H9 (cell line): Measurements from ENCODE around the gene LOXHD1. TPM values are rescaled to one million over a fixed set of nuclear protein-coding genes. Genes with fewer than 3 reads are reported as not detected.

Source experiments
- DNase-seq: peaks from one replicate; pipeline ENCODE4 v3.0.0-alpha.2; 2017
- H2AFZ ChIP-seq: one replicate; pipeline ENCODE4 v1.6.1; 2013; ENCODE audit warnings: mild to moderate bottlenecking, low read length, control low read depth, moderate library complexity
- H2AK5ac ChIP-seq: 2 replicates; pipeline ENCODE4 v1.6.1; 2013; ENCODE audit warnings: low read length, control low read depth, mixed read lengths; ENCODE audit not compliant: insufficient read length
- H2BK120ac ChIP-seq: one replicate; pipeline ENCODE4 v1.6.1; 2013; ENCODE audit warnings: low read depth, mild to moderate bottlenecking, low read length, control low read depth, inconsistent platforms; ENCODE audit not compliant: poor library complexity, severe bottlenecking
- H2BK12ac ChIP-seq: 2 replicates; pipeline ENCODE4 v1.6.1; 2013; ENCODE audit warnings: low read length, control low read depth, mixed read lengths, low read depth; ENCODE audit not compliant: insufficient read length
- H2BK15ac ChIP-seq: 2 replicates; pipeline ENCODE4 v1.6.1; 2013; ENCODE audit warnings: low read depth, low read length, control low read depth
- H2BK20ac ChIP-seq: one replicate; pipeline ENCODE4 v1.6.1; 2013; ENCODE audit warnings: low read depth, mild to moderate bottlenecking, low read length, control low read depth, inconsistent platforms; ENCODE audit not compliant: poor library complexity, severe bottlenecking
- H2BK5ac ChIP-seq: 2 replicates; pipeline ENCODE4 v1.6.1; 2013; ENCODE audit warnings: low read length, control low read depth, mixed read lengths; ENCODE audit not compliant: insufficient read length
- H3K14ac ChIP-seq: 2 replicates; pipeline ENCODE4 v1.6.1; 2013; ENCODE audit warnings: low read length, control low read depth; ENCODE audit not compliant: insufficient read depth
- H3K18ac ChIP-seq: 2 replicates; pipeline ENCODE4 v1.6.1; 2013; ENCODE audit warnings: low read depth, mild to moderate bottlenecking, mixed read lengths, low read length, control low read depth; ENCODE audit not compliant: insufficient read length
- H3K23ac ChIP-seq: 2 replicates; pipeline ENCODE4 v1.6.1; 2013; ENCODE audit warnings: low read length, control low read depth, mixed read lengths, low read depth; ENCODE audit not compliant: insufficient read length
- H3K23me2 ChIP-seq: 2 replicates; pipeline ENCODE4 v1.6.1; 2013; ENCODE audit warnings: low read depth, mild to moderate bottlenecking, mixed read lengths, low read length, control low read depth; ENCODE audit not compliant: insufficient read length, poor library complexity, severe bottlenecking
- H3K27ac ChIP-seq: 2 replicates; pipeline ENCODE4 v1.5.1; 2013; ENCODE audit warnings: low read length, control low read depth, mixed read lengths, low read depth; ENCODE audit not compliant: insufficient read length
- H3K27me3 ChIP-seq: 2 replicates; pipeline ENCODE4 v1.6.1; 2013; ENCODE audit warnings: low read length, control low read depth, inconsistent platforms; ENCODE audit not compliant: insufficient read depth
- H3K4ac ChIP-seq: 2 replicates; pipeline ENCODE4 v1.6.1; 2013; ENCODE audit warnings: low read depth, mild to moderate bottlenecking, control low read depth, inconsistent platforms, low read length, moderate library complexity
- H3K4me1 ChIP-seq: 2 replicates; pipeline ENCODE4 v1.6.1; 2013; ENCODE audit warnings: low read length, control low read depth, inconsistent platforms; ENCODE audit not compliant: insufficient read depth
- H3K4me2 ChIP-seq: 2 replicates; pipeline ENCODE4 v1.6.1; 2013; ENCODE audit warnings: low read length, control low read depth, mixed read lengths; ENCODE audit not compliant: insufficient read length, insufficient read depth
- H3K56ac ChIP-seq: 2 replicates; pipeline ENCODE4 v1.6.1; 2013; ENCODE audit warnings: low read depth, mild to moderate bottlenecking, mixed read lengths, low read length, control low read depth; ENCODE audit not compliant: insufficient read length
- H3K79me1 ChIP-seq: 2 replicates; pipeline ENCODE4 v1.6.1; 2013; ENCODE audit warnings: low read depth, mild to moderate bottlenecking, moderate library complexity, low read length, control low read depth, inconsistent platforms; ENCODE audit not compliant: insufficient read depth, poor library complexity, severe bottlenecking
- H3K79me2 ChIP-seq: 2 replicates; pipeline ENCODE4 v1.6.1; 2013; ENCODE audit warnings: low read length, control low read depth, inconsistent platforms; ENCODE audit not compliant: insufficient read depth
- H3K9ac ChIP-seq: 2 replicates; pipeline ENCODE4 v1.6.1; 2013; ENCODE audit warnings: low read length, control low read depth, mixed read lengths; ENCODE audit not compliant: insufficient read length; ENCODE audit errors: extremely low read depth
- H3K9me3 ChIP-seq: one replicate; pipeline ENCODE4 v1.6.1; 2013; ENCODE audit warnings: low read depth, low read length, inconsistent platforms; ENCODE audit not compliant: control insufficient read depth
- H3T11ph ChIP-seq: one replicate; pipeline ENCODE4 v1.6.1; 2013; ENCODE audit warnings: mild to moderate bottlenecking, low read length, control low read depth, inconsistent platforms
- H4K20me1 ChIP-seq: one replicate; pipeline ENCODE4 v1.6.1; 2013; ENCODE audit not compliant: control insufficient read depth, insufficient read length, insufficient read depth
- H4K5ac ChIP-seq: 2 replicates; pipeline ENCODE4 v1.6.1; 2013; ENCODE audit warnings: low read depth, mild to moderate bottlenecking, mixed read lengths, low read length, control low read depth; ENCODE audit not compliant: insufficient read length
- H4K8ac ChIP-seq: replicated peaks from 2 replicates; pipeline ENCODE4 v1.6.1; 2013; ENCODE audit warnings: low read length, control low read depth, mixed read lengths, low read depth; ENCODE audit not compliant: insufficient read length
- H4K91ac ChIP-seq: 2 replicates; pipeline ENCODE4 v1.6.1; 2013; ENCODE audit warnings: low read depth, mild to moderate bottlenecking, moderate library complexity, mixed read lengths, low read length, control low read depth; ENCODE audit not compliant: insufficient read length
- H3K27ac Mint-ChIP-seq, 3 experiments: 2 replicates in 2 of 3; 3 replicates in 1 of 3; pipeline ENCODE4 v1.8.0; 2020 to 2021; ENCODE audit warnings: mixed read lengths in 3 of 3, mild to moderate bottlenecking in 1 of 3, moderate library complexity in 1 of 3
- H3K27me3 Mint-ChIP-seq: 2 replicates; pipeline ENCODE4 v1.8.0; 2021; ENCODE audit warnings: low read depth, mild to moderate bottlenecking, moderate library complexity, mixed read lengths
- H3K36me3 Mint-ChIP-seq, 3 experiments: 2 replicates in 2 of 3; 3 replicates in 1 of 3; pipeline ENCODE4 v1.8.0; 2020 to 2021; ENCODE audit warnings: low read depth in 3 of 3, mixed read lengths in 3 of 3; ENCODE audit not compliant: insufficient read depth in 1 of 3
- H3K4me1 Mint-ChIP-seq, 2 experiments: 2 replicates each; pipeline ENCODE4 v1.8.0; 2020; ENCODE audit warnings: mixed read lengths in 2 of 2
- H3K4me3 Mint-ChIP-seq, 2 experiments: 2 replicates in 1 of 2; 3 replicates in 1 of 2; pipeline ENCODE4 v1.8.0; 2020 to 2021; ENCODE audit warnings: mild to moderate bottlenecking in 2 of 2, mixed read lengths in 2 of 2, moderate library complexity in 1 of 2
- H3K9me3 Mint-ChIP-seq, 2 experiments: 2 replicates in 1 of 2; 3 replicates in 1 of 2; pipeline ENCODE4 v1.8.0; 2020; ENCODE audit warnings: mild to moderate bottlenecking in 2 of 2, mixed read lengths in 2 of 2, moderate library complexity in 1 of 2
- CTCF ChIP-seq: fragments of 200-600 bp; sonication (generic); conservative IDR thresholded peaks from 3 replicates; pipeline ENCODE4 v1.8.0; 2021; ENCODE audit warnings: antibody characterized with exemption, mild to moderate bottlenecking
- WGBS: extraction: QIAGEN DNeasy Blood & Tissue Kit; methylation state at CpG from one replicate; pipeline ENCODE4 v1.1.7; 2013; ENCODE audit warnings: missing lambda C conversion rate, low lambda C conversion rate, mixed read lengths; ENCODE audit not compliant: insufficient read length; ENCODE audit errors: extremely low coverage; 5-methylcytosine and 5-hydroxymethylcytosine counted together
- total RNA-seq: library from RNA; stranded (reverse); gene quantifications from 2 replicates; pipeline ENCODE4 v1.2.1, GENCODE V29; 2021

The LOXHD1 gene
- total RNA-seq, 1 experiment from 2014 or later, result 0.07 TPM

DNA sequence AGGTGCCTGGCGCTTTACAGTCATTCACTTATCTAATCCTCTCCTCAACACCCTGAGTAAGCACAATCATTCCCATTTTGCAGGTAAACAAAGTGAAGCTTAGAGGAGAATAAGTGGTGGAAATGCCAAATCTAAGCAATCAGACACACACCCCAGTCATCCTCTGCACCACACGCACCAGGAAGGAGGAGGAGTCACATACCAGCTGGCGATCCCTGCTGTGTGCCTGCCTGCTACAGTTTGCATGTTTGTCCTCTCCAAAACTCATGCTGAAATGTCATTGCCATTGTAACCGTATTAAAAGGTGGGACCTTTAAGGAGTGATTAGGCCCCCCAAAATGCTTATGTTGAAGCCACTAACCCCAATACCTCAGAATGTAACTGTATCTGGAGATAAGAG is 93.7 kb downstream of the LOXHD1 start:
- Histone ChIP-seq H3K23ac (no peak overlapping the region), H2BK20ac (no peak overlapping the region), H2BK12ac (no peak overlapping the region), H4K8ac (no peak overlapping the region), H3K14ac (no peak overlapping the region), H2AFZ (no peak overlapping the region), H3K9me3 (no peaks in the 10 kb centered on the region), H3K4me2 (no peak overlapping the region), H3K79me2 (no peaks in the 10 kb centered on the region), H3K27ac (no peak overlapping the region), H2BK120ac (no peak overlapping the region), H3K9ac (no peak overlapping the region), H4K20me1 (no peaks in the 10 kb centered on the region), H2BK5ac (no peak overlapping the region), H3K79me1 (no peaks in the 10 kb centered on the region), H2BK15ac (no peak overlapping the region), H3K18ac (no peak overlapping the region), H3T11ph (no peak overlapping the region), H3K4ac (no peak overlapping the region), H3K4me1 (peaks cover 4% of the 10 kb centered on the region; the same call in 1 of the 2 replicates), H3K23me2 (no peaks in the 10 kb centered on the region), H4K5ac (no peak overlapping the region), H2AK5ac (no peak overlapping the region), H3K27me3 (no peaks in the 10 kb centered on the region), H4K91ac (no peak overlapping the region), H3K56ac (no peak overlapping the region)
- no peak overlapping the region for H3K4me3 Mint-ChIP-seq
- TF ChIP-seq CTCF, result no peak
- H3K27ac Mint-ChIP-seq, result no peak overlapping the region
- DNase-seq, result peak; percentile 51
- no CpG with 5 or more reads among the region's 4 CpGs for WGBS
- H3K27me3 Mint-ChIP-seq, result peaks cover 14% of the 10 kb centered on the region
- no peaks in the 10 kb centered on the region; a peak in 1 of 7 replicates for H3K36me3 Mint-ChIP-seq
- no peaks in the 10 kb centered on the region for H3K9me3 Mint-ChIP-seq
- H3K4me1 Mint-ChIP-seq, result peaks cover 16% of the 10 kb centered on the region in 2 experiments
